Suppressor macrophage (primary cell): ENCODE data around the gene IL1RL2.
A peak's percentile ranks its signal among the peaks of the same experiment; 100 is the strongest.

Source experiments
- DNase-seq, 4 experiments: peaks; one replicate each; pipeline ENCODE4 v3.0.0-alpha.2; 2020 to 2022

Gene IL1RL2

DNA sequence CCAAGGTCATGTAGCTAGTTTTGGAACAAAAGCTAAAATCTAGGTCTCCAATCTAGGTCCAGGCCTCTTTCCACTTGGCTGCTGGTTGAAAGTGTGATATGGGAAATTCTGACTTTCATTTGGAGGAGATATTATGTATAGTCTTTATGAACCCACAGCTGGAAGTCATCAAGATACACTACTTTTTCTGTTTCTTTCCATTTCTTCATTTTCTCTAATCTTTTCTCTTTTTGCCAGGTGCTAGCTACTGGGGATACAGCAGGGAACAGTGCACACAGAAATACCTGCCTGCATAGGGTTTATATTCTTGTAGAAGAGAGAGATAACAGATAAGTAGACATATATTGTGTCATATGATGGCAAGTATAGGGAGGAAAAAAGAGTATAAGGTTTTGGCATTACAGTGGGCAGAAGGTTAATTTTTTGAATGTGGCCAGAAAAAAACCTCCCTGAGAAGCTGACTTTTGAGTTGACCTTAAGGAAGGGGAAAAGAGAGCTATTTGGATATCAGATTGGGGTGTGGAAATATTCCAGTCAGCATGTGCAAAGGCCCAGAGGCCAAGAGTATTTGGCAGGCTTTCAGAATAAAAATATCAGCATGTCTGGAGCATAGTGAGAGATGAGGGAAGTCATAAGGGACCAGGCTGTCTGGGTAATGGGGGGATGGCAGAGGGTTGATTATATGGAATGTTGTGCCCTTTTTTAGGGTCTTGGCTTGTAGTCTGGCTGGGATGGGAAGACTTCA lies 28.6 kb upstream of the IL1RL2 start:
- DNase-seq, result no peak

DNA sequence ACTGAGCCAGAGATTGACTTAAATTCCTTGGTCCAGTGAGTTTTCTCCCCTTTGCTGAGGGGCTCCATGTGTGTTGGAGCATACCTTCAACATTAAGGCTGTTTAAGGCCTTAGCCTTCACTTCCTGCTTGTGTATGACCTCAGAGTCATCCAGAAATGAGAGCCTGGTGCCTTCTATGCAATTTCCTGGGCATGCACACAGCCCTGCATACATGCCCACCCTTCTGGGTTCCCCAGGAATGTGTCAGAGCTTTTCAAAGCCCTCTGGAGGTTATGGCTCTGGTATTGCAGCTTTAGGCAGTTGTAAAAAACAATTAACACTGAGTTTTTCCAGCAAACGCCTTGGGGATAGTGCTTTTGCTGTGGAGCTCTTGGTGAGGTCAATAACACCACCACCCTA lies 27.5 kb upstream of the IL1RL2 start:
- DNase-seq, result peak; percentile 57 to 78 (median 68)

DNA sequence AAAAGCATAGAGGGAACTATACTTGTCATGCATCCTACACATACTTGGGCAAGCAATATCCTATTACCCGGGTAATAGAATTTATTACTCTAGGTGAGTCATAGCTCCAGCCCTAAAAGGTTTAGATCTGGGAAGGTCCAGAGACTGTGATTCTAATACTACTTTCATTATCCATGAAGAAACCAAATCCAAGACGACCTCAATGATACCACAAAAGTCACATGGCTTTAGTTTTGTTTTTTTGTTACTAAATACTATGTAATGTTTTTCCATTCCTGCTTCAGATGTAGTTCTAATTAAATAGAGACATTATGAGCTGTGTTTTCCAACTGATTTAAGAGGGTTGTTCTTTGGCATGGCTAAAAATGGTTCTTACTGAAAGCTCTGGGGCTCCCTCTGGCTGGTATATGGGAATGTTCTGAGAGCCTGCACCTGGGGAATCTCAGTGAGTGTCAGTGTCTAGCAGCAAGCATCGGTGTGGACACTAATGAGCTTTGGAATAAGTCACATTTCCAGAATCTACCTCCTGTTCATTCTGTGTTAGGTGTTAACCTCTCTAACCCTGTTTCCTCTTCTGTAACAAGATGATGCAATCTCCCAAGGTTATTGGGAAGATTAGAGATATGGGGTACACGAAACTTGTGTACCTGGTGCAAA lies 20.5 kb upstream of the IL1RL2 start:
- DNase-seq, result peak in 1 of 4 experiments; percentile 41

DNA sequence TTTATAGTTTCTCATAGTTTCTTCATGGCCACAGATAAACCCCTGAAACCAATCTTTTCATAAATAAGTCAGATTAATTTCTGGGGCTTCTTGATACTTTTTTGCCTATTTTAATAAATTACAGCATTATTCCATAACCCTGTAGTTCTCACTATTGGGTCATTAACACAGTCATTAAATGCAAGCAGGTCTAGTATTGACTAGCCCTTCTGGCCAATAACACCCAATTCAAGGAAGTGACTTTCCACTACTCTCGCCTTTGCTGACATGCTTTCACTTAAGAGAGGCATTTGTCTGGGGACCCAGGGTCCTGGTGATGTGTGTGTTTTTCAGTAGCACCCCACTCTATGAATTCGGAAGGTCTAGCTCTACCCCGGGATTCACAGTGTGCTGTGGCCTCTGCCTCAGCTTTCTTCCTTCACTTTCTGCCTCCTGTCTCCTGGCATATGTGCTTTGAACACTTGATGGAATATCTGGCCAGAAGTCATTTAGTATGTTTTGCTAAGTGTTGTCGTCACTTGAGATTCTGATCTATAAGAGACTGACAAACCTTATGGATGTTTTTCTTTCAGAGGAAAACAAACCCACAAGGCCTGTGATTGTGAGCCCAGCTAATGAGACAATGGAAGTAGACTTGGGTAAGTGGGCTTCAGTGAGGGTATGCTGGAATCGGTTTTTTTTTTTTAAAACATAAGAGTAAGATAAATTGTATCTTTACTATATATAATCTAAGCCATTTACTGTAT lies 18.6 kb upstream of the IL1RL2 start:
- DNase-seq, result no peak

DNA sequence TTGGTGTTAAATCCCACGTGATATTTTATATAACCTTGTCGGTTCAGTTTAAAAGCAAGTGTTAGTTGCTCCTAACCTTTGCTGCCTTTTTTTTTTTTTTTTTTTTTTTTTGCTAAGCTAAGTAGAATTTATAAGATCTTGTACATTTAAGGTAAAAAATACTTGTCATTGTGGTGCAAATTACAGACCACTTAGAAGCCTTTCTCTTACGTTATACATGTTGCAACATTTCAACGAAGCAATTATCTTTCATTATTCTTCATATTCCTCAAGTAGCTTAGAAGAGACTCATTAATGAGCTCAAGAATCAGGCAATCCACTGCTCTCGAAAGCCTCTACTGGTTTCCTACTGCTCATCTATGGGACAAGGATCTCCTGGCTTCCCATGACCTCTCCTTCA lies 14.9 kb upstream of the IL1RL2 start:
- no peak for DNase-seq

DNA sequence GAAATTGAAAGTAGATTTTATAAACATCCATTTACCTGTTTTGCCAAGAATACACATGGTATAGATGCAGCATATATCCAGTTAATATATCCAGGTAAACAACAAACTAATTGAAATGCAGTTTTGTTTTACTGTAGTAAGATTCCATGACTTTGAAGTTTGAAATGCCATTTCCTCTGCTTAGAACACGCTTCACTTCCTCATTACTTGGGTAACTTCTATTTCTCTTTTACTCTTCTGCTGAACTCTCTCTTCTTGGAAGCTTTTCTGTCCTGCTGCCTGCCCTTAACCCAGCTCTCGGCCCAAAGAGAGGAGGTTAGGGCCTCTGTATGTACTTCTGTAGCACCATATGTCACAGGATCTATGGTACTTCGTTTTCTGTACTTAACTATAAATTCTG lies 14.1 kb upstream of the IL1RL2 start:
- peak in 2 of 4 experiments; percentile 47 to 56 for DNase-seq

DNA sequence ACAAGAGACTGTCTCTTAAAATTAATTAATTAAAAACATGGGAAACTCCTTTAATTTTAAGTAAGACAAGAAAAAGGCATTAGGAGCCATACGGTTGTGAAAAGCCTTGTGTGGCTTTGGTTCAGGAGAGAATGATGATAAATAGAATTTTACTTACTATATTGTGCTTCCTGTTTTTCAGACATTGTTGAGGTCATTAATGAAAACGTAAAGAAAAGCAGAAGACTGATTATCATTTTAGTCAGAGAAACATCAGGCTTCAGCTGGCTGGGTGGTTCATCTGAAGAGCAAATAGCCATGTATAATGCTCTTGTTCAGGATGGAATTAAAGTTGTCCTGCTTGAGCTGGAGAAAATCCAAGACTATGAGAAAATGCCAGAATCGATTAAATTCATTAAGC lies 10.7 kb upstream of the IL1RL2 start:
- DNase-seq, result peak in 2 of 4 experiments; percentile 45 to 60

DNA sequence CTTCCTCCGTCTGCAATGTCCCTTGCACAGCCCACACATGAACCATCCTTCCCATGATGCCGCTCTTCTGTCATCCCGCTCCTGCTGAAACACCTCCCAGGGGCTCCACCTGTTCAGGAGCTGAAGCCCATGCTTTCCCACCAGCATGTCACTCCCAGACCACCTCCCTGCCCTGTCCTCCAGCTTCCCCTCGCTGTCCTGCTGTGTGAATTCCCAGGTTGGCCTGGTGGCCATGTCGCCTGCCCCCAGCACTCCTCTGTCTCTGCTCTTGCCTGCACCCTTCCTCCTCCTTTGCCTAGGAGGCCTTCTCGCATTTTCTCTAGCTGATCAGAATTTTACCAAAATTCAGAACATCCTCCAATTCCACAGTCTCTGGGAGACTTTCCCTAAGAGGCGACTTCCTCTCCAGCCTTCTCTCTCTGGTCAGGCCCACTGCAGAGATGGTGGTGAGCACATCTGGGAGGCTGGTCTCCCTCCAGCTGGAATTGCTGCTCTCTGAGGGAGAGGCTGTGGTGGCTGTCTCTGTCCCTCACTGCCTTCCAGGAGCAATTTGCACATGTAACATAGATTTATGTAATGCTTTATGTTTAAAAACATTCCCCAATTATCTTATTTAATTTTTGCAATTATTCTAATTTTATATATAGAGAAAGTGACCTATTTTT lies 8.9 kb upstream of the IL1RL2 start:
- no peak for DNase-seq

DNA sequence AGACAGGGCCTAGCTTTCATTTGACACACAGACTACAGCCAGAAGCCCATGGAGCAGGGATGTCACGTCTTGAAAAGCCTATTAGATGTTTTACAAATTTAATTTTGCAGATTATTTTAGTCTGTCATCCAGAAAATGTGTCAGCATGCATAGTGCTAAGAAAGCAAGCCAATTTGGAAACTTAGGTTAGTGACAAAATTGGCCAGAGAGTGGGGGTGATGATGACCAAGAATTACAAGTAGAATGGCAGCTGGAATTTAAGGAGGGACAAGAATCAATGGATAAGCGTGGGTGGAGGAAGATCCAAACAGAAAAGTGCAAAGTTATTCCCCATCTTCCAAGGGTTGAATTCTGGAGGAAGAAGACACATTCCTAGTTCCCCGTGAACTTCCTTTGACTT lies 7.8 kb upstream of the IL1RL2 start:
- DNase-seq, result no peak

DNA sequence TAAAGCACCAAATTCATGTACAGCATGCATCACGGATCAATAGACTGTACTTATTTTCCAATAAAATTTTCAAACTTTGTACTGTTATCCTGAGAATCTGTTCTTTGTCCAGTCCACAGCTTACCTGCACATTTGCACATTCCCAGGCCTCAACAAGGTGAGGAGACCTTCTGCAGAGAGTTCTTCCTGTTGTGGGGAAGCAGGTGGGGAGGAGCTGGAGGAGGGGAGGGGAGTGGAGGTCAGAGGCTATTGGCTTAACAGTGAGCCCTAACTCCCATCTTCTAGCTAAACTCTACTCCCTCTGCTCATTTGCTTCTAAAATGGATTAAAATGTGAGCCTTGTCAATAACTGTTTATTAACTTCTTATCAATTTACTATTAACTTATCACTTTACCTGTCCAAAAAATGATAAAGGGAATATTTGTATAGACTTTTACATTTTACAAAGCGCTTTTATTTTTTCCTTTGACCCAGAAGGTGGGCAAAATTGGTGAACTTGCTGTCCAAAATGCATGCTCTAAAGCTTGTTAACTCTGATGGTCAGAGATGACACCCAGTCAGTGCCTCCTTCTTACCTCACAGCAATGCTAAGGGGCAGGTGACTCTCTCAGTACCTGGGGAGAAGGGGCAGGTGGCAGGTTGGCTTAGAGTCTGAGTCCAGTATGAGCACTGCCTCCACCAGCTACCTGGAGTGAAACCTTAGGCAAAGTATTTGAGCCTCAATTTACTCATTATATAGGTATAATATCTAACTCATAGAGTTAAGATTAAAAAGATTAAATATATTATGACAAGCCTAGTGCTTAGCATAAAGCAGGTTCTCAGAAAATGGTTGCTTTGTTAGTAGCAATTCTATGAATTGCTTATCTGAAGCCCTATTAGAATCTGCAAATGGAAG lies 6.8 kb upstream of the IL1RL2 start:
- no peak for DNase-seq

DNA sequence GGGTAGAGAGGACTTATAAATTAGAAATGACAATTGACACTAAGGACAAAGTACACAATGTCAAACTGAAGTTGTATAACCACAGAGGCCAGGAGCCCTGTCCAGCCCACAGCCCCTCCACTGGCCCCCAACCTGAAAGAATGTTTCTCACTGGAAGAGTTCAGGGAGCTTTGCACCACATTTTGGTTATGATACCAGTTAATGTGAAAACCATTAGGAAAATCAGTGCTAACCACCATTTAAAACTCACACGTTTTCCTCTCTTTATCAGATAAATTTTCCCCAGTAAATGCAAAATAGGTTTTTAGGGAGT lies 6.2 kb upstream of the IL1RL2 start:
- DNase-seq, result no peak

DNA sequence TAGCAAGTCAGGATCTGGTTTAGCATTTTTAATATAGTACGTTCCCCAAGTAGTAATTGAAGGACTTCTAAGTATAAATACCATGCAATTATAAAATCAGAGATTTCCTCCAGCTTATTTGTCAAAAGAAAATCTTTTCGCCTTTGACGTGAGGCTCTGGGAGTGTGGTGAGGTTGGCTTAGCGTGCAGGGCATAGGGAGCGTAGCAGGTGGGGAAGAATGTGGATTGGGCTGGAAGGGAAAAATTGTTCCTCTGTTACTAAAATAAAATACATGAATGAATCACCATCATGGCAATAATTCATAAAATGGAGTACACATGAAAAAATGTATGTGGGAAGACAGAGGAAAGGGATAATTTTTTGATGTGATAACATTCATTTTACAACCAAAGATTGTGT lies 5.4 kb upstream of the IL1RL2 start:
- DNase-seq, result no peak

DNA sequence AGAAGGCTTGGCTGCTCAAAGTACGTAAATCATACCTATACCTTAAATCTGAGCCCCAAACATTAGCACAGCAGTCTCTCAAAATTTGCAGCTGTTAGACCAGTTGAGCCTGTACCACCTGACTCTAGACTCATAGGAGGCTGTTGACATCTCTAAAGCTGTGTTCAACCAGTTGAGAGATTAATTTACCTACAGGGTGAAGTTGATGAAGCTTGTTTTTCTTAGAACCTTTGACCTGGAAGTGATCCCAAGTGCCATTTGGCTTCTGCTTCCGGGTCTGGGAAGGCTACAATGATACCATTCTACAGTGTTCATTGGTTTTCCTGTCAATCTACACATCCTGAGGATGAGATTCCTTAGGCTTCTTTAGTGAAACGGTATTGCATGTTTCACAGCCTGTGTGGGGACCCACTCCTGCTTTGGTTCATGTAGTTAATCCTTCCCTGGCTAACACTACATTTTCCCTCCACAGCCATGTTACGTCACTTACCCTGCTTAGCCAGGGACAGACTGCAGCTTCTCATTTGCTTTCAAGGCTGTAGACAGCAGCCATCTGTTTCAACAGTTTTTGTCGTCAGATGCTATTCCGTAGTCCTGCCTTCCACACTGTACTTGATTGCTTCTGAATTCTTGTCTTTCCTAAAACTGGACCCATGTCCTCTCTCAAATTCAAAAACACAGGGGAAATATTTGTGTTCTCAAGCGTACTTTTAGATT lies 4.7 kb upstream of the IL1RL2 start:
- DNase-seq, result no peak

DNA sequence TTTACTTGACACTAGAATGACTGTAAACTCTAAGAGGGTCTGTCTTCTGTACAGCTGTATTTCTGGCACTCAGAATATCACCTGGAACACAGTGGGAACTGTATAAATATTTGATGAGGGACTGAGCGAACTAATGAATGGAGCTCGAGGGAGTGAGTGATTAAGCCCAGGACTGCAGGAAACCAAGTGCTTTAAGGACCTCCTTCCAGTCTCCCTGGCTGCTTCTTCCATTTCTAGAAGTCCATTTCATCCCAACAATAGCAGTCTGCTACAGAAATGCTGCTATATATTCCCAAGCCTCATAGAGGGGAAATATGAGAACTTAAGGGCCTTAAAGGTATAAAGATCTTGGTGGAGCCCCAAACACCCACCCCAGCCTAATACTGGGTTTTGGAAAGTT lies 2.8 kb upstream of the IL1RL2 start:
- DNase-seq, result no peak

DNA sequence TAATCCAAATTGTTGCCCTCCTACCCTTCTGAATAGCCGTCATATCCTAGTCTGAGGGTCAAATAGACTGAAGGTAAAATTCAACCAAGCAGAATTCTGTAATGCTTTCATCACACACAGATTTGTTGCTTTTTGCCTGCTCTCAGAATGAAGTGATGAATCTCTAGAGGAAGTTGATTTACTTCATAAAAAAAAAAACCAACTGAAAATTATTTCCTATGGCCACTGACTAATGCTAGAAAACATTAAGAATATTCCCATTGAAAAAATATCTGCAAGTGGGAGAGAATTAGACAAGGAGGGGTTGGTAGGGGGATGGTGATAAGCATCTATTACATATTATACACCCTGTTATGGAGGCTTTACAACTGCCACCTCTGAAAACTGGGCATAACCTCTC lies 2.3 kb upstream of the IL1RL2 start:
- DNase-seq, result no peak

DNA sequence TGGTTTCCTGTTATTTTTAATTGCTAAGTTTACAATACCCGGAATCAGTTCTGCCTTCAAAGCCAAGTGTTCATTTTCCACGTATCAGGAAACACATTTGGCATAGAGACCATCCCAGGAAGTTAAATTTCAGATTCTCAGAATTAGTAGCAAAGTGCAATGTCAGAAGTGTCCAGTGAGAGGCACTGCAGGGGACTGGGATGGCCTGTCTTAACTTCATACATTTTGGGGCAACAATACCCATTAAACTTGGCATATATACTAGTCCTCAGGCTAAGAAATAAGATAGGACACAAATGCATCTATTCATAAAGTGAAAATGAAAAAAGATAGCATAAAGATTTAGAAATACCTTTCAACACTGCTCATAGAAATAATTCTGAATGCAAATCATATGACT lies 1.5 kb upstream of the IL1RL2 start:
- peak; percentile 27 to 38 (median 32) for DNase-seq

DNA sequence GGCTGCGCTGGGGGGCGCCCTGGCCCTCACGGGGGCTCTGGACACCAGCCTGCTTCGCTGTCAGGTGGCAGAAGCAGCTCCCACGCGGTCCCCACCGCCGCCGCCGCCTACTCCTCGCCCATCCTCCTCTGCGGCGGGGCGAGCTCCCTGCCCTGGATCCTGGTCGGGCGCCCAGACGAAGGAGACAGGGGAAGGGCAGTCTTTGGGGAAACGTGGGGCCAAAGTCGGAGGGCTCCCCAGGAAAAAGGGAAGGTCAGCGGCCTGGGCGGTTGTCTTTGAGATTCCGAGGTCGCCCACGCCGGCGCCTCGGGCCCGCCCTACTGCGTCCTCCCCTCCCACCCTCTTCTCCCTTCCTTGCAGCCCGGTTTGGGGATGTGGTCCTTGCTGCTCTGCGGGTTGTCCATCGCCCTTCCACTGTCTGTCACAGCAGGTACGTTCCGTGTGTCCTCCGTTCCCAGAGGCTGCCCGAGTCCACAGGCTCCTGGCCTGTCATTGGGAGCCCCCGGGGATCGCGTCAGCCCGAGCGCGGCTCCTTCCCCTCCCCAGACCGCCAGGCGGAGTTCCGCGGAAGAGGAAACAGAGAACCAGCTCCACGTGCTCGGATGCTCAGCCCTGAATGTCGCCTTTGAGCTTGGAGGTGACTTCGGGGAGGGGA lies 800 bp downstream of the IL1RL2 start:
- DNase-seq, result peak; percentile 76 to 86 (median 79)

DNA sequence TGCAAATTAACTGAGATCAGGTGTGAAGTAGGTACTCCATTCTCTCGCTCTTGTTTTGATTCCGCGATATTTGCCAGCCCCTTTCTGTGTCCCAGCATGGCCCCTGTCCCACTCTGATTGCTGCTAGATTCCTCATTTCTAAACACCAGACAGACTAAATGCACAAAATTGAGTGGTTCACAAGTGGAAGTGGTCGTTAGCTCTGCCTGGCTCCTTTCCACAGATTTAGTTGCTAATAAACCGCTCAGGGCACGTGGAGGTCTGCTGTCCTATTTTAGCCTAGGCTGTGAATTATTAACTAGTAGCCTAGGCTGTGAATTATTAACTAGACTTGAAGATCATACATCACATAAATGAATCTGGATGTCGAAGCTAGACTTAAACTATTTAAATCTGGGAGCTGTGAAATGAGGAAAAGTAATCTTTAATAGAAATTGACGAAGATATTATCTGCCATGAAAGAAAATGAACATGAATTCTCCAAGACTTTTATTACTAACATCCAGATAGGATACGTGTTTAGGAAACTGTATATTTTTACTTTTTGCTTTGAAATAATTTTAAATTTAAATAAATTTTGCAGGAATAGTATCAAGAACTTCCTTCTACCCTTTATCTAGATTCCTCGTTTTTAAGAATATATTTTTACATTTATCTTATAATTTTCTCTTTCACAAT lies 3.7 kb downstream of the IL1RL2 start:
- DNase-seq, result no peak

DNA sequence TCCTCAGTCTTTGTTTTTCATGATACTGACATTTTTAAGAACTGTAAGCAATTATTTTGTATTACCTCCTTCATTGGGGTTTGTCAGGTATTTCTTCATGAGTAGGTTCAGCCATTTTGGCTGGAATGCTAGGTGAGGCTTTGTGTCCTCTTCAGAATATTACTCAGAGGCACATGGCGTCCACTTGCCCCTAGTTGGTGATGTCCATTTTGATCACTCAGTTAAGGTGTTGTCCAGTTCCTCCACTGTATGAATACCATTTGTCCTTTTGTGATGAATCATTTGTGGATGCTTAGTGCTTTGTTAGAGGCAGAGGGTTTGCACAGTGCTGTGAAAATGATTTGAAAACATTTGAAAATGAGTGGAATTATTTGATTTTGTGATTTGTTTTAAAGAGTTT lies 4.7 kb downstream of the IL1RL2 start:
- no peak for DNase-seq

DNA sequence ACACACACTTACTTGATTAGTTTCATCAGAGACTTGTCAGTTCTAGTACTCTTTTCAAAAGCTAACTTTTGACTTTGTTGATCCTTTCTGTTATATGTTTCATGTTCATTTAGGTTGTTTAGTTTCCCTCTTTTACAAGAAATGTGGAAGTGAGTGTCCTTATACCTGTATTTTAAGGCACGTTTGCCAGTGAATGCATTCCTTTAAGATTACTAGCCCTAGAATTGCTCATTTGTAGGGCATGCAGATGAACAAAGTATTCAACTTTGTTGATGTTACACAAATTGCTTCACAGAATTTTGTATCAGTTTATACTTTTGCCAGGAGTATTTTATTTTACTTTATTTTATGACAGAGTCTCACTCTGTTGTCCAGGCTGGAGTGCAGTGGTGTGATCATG lies 6.3 kb downstream of the IL1RL2 start:
- DNase-seq, result no peak
